ENCODE results near the gene C12orf56.

C12orf56 gene

GRCh38 chr12:64258576-64258975 is 132.0 kb downstream of the C12orf56 start:
- TF ChIP-seq FOXP2 (optimal IDR thresholded peaks at IDR 0.05; ENCODE audit: borderline replicate concordance, extremely low read depth, extremely low read length, insufficient read depth) (no peak), TAF1 (IDR thresholded peaks at IDR 0.05; ENCODE audit: borderline replicate concordance, insufficient read depth, low read length) (no peak), SIN3A (IDR thresholded peaks at IDR 0.05; ENCODE audit: borderline replicate concordance, insufficient read depth, low read length) (no peak), REST (IDR thresholded peaks at IDR 0.05; ENCODE audit: insufficient read depth in 1 of 2, low read depth in 2 of 2, low read length in 2 of 2) (no peak), POLR2AphosphoS5 (IDR thresholded peaks at IDR 0.05; ENCODE audit: low read depth, low read length) (no peak)

- TF ChIP-seq POLR2AphosphoS5 (IDR thresholded peaks at IDR 0.05; ENCODE audit: low read depth, low read length) (no peak), FOXP2 (optimal IDR thresholded peaks at IDR 0.05; ENCODE audit: borderline replicate concordance, extremely low read depth, extremely low read length, insufficient read depth) (no peak), REST (IDR thresholded peaks at IDR 0.05; ENCODE audit: insufficient read depth in 1 of 2, low read depth in 2 of 2, low read length in 2 of 2) (no peak), SIN3A (IDR thresholded peaks at IDR 0.05; ENCODE audit: borderline replicate concordance, insufficient read depth, low read length) (no peak), TAF1 (IDR thresholded peaks at IDR 0.05; ENCODE audit: borderline replicate concordance, insufficient read depth, low read length) (no peak)
Observed at GRCh38 chr12:64256166-64256800, 134.3 kb downstream of the C12orf56 start.

- TF ChIP-seq REST (IDR thresholded peaks at IDR 0.05; ENCODE audit: insufficient read depth in 1 of 2, low read depth in 2 of 2, low read length in 2 of 2): no peak
- no peak for TF ChIP-seq FOXP2 (optimal IDR thresholded peaks at IDR 0.05; ENCODE audit: borderline replicate concordance, extremely low read depth, extremely low read length, insufficient read depth)
- TF ChIP-seq POLR2AphosphoS5 (IDR thresholded peaks at IDR 0.05; ENCODE audit: low read depth, low read length): no peak
- TF ChIP-seq TAF1 (IDR thresholded peaks at IDR 0.05; ENCODE audit: borderline replicate concordance, insufficient read depth, low read length): no peak
- no peak for TF ChIP-seq SIN3A (IDR thresholded peaks at IDR 0.05; ENCODE audit: borderline replicate concordance, insufficient read depth, low read length)
Observed at GRCh38 chr12:64255249-64255648, 135.3 kb downstream of the C12orf56 start.

- TF ChIP-seq POLR2AphosphoS5 (IDR thresholded peaks at IDR 0.05; ENCODE audit: low read depth, low read length): no peak
- TF ChIP-seq TAF1 (IDR thresholded peaks at IDR 0.05; ENCODE audit: borderline replicate concordance, insufficient read depth, low read length): no peak
- no peak for TF ChIP-seq FOXP2 (optimal IDR thresholded peaks at IDR 0.05; ENCODE audit: borderline replicate concordance, extremely low read depth, extremely low read length, insufficient read depth)
- TF ChIP-seq SIN3A (IDR thresholded peaks at IDR 0.05; ENCODE audit: borderline replicate concordance, insufficient read depth, low read length): no peak
- TF ChIP-seq REST (IDR thresholded peaks at IDR 0.05; ENCODE audit: insufficient read depth in 1 of 2, low read depth in 2 of 2, low read length in 2 of 2): no peak
Observed at GRCh38 chr12:64253356-64253755, 137.2 kb downstream of the C12orf56 start.

Measured in PFSK-1 (cell line).